DND-41 (cell line): Measurements from ENCODE around the gene DENND6B.

ENCODE experiments used
- ATAC-seq: fragments of 200-7000 bp; cut with Tn5 transposase; 3 replicates; pipeline ENCODE4 v1.9.1; 2021; ENCODE audit warnings: low read depth; ENCODE audit not compliant: insufficient read depth
- DNase-seq: peaks from one replicate; pipeline ENCODE4 v3.0.0-alpha.2; 2020
- H2AFZ ChIP-seq: 2 replicates; pipeline ENCODE4 v1.6.0; 2012; ENCODE audit warnings: low read depth, low read length
- H3K27ac ChIP-seq: 2 replicates; pipeline ENCODE4 v1.5.1; 2012; ENCODE audit warnings: low read length, inconsistent platforms
- H3K27me3 ChIP-seq: fragments of 200-600 bp; sonication (generic); 2 replicates; pipeline ENCODE4 v1.6.0; 2012; ENCODE audit warnings: low read length, mild to moderate bottlenecking, inconsistent platforms; ENCODE audit not compliant: insufficient read depth, poor library complexity
- H3K36me3 ChIP-seq: 2 replicates; pipeline ENCODE4 v1.5.1; 2012; ENCODE audit warnings: low read length, inconsistent platforms; ENCODE audit not compliant: insufficient read depth
- H3K4me1 ChIP-seq: 2 replicates; pipeline ENCODE4 v1.5.1; 2012; ENCODE audit warnings: mild to moderate bottlenecking, low read length; ENCODE audit not compliant: insufficient read depth
- H3K4me2 ChIP-seq: 2 replicates; pipeline ENCODE4 v1.6.0; 2012; ENCODE audit warnings: mild to moderate bottlenecking, moderate library complexity, low read length, inconsistent platforms; ENCODE audit not compliant: insufficient read depth
- H3K4me3 ChIP-seq, 2 experiments: fragments of 200-600 bp in 1 of 2; shearing (Covaris generic) in 1 of 2; 2 replicates each; pipeline ENCODE4 v1.5.1; 2012 to 2016; ENCODE audit warnings: inconsistent platforms in 2 of 2, low read length in 2 of 2, mild to moderate bottlenecking in 2 of 2, low read depth in 1 of 2, moderate library complexity in 1 of 2
- H3K79me2 ChIP-seq: 2 replicates; pipeline ENCODE4 v1.6.0; 2012; ENCODE audit warnings: low read length, inconsistent platforms; ENCODE audit not compliant: insufficient read depth
- H3K9ac ChIP-seq: 2 replicates; pipeline ENCODE4 v1.6.0; 2012; ENCODE audit warnings: low read depth, mild to moderate bottlenecking, inconsistent platforms, low read length, moderate library complexity
- H3K9me3 ChIP-seq: 2 replicates; pipeline ENCODE4 v1.5.1; 2012; ENCODE audit warnings: low read length, moderate library complexity, mild to moderate bottlenecking, inconsistent platforms; ENCODE audit not compliant: insufficient read depth, severe bottlenecking
- H4K20me1 ChIP-seq: 2 replicates; pipeline ENCODE4 v1.6.0; 2012; ENCODE audit warnings: low read length; ENCODE audit not compliant: insufficient read depth
- EZH2 ChIP-seq: IDR thresholded peaks from 3 replicates; pipeline ENCODE4 v1.6.1; 2012; ENCODE audit warnings: borderline replicate concordance, low read depth, mild to moderate bottlenecking, moderate library complexity, low read length, inconsistent platforms; ENCODE audit not compliant: severe bottlenecking
- TF ChIP-seq, protein P1 (sequence below): IDR thresholded peaks from 2 replicates; pipeline ENCODE4 v1.5.1; 2012; ENCODE audit warnings: borderline replicate concordance, low read length, moderate library complexity, mild to moderate bottlenecking; ENCODE audit not compliant: poor library complexity, severe bottlenecking; ENCODE audit errors: extremely low read depth

The DENND6B gene

DNA sequence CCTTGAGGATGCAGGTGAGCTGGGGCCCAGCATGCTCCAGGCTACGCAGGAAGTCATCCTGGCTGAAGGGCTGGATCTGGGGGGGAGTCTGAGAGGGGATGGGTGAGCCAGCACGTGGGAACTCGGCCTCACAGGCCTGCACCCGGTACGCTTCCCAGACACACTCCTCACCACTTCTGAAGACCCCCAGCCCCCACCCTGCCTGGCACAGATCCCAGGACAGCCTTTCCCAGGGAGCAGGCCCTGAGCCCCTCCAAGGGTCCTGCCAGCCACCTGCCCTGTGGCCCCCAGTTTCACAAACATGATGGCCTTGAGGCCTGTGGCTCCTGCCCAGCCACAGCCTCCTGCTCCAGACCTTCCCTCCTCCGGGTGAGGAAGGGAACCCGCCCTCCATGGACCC lies 13.8 kb downstream of the DENND6B start:
- peaks cover 12% of the 10 kb centered on the region for H3K27me3 ChIP-seq
- H3K4me1 ChIP-seq: peaks cover 4% of the 10 kb centered on the region; the same call in 1 of the 2 replicates
- H3K9me3 ChIP-seq: no peaks in the 10 kb centered on the region
- no peak overlapping the region for H3K27ac ChIP-seq
- H2AFZ ChIP-seq: no peak overlapping the region
- no peak for TF ChIP-seq EZH2
- TF ChIP-seq, protein P1, sequence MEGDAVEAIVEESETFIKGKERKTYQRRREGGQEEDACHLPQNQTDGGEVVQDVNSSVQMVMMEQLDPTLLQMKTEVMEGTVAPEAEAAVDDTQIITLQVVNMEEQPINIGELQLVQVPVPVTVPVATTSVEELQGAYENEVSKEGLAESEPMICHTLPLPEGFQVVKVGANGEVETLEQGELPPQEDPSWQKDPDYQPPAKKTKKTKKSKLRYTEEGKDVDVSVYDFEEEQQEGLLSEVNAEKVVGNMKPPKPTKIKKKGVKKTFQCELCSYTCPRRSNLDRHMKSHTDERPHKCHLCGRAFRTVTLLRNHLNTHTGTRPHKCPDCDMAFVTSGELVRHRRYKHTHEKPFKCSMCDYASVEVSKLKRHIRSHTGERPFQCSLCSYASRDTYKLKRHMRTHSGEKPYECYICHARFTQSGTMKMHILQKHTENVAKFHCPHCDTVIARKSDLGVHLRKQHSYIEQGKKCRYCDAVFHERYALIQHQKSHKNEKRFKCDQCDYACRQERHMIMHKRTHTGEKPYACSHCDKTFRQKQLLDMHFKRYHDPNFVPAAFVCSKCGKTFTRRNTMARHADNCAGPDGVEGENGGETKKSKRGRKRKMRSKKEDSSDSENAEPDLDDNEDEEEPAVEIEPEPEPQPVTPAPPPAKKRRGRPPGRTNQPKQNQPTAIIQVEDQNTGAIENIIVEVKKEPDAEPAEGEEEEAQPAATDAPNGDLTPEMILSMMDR: no peak
- H3K9ac ChIP-seq: no peak overlapping the region
- H3K4me2 ChIP-seq: no peak overlapping the region
- H3K36me3 ChIP-seq: no peaks in the 10 kb centered on the region
- DNase-seq (no peak), ATAC-seq (no peak)
- H4K20me1 ChIP-seq: peaks cover 18% of the 10 kb centered on the region
- no peak overlapping the region for H3K4me3 ChIP-seq
- H3K79me2 ChIP-seq: no peaks in the 10 kb centered on the region

DNA sequence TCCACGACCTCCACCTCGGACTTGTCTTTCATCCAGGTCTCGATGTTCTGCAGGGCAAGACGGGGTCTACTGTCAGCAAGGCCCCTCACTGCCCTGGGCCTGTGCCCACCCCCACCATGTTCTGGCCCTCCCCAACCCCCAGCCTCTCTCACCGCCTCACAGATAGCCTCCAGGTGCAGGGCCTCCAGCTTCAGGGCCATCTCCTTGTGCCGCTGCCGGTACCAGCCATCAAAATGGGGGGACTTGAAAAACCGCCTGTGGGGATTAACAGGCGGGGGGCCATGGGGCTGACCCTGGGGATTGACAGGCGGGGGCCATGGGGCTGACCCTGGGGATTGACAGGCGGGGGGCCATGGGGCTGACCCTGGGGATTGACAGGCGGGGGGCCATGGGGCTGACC lies 14.4 kb downstream of the DENND6B start:
- H3K27ac ChIP-seq: no peak overlapping the region
- no peak overlapping the region for H3K4me3 ChIP-seq
- DNase-seq (no peak), ATAC-seq (no peak)
- H3K36me3 ChIP-seq: no peaks in the 10 kb centered on the region
- TF ChIP-seq, protein P1: no peak
- no peak for TF ChIP-seq EZH2
- H3K27me3 ChIP-seq: peaks cover 15% of the 10 kb centered on the region
- no peaks in the 10 kb centered on the region for H3K79me2 ChIP-seq
- H3K9ac ChIP-seq: no peak overlapping the region
- peaks cover 18% of the 10 kb centered on the region for H4K20me1 ChIP-seq
- no peak overlapping the region for H2AFZ ChIP-seq
- no peaks in the 10 kb centered on the region for H3K9me3 ChIP-seq
- H3K4me2 ChIP-seq: no peak overlapping the region
- H3K4me1 ChIP-seq: peaks cover 5% of the 10 kb centered on the region

DNA sequence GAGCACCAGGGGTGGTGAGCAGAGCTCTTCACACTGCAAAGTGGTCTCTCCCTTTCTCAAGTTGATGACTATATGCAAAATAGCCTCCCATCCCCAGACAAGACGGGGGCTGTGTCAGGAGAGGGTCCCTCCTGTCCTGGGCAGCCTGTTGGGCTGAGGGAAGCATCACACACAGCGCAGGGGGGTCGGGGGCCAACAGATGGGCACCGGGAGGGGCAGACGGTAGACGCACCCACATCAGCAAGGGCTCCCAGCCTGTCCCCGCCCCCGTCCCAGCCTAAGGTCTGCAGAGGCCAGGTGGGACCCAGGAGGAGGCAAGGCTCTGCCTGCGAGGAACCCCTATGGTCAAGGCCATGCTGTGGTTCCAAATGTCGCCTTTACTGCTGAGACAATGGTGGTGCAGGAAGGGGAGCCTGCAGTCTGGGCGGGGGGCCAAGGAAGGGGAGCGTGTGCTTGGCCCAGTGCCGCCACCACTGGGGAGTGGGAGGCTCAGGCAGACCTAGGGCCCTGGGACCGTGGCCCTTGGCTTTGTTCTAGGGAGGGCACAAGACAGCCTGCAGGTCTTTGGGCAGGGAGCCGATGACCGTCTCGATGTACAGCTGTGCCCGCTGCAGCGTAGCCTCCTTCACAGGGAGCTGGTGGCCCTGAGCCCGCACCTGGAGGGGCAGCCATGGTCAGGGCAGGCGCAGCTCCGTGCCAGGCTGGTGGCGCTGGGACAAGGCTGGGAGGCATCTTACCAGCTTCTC lies 15.0 kb downstream of the DENND6B start:
- no peak overlapping the region for H3K9ac ChIP-seq
- H3K4me2 ChIP-seq: no peak overlapping the region
- no peak overlapping the region for H2AFZ ChIP-seq
- peaks cover 21% of the 10 kb centered on the region for H3K27me3 ChIP-seq
- DNase-seq (no peak), ATAC-seq (no peak)
- H3K79me2 ChIP-seq: no peaks in the 10 kb centered on the region
- H3K36me3 ChIP-seq: no peaks in the 10 kb centered on the region
- no peak overlapping the region for H3K4me3 ChIP-seq
- TF ChIP-seq EZH2: no peak
- TF ChIP-seq, protein P1: no peak
- no peaks in the 10 kb centered on the region for H3K9me3 ChIP-seq
- H3K27ac ChIP-seq: no peak overlapping the region
- peaks cover 11% of the 10 kb centered on the region for H3K4me1 ChIP-seq
- peaks cover 18% of the 10 kb centered on the region for H4K20me1 ChIP-seq

DNA sequence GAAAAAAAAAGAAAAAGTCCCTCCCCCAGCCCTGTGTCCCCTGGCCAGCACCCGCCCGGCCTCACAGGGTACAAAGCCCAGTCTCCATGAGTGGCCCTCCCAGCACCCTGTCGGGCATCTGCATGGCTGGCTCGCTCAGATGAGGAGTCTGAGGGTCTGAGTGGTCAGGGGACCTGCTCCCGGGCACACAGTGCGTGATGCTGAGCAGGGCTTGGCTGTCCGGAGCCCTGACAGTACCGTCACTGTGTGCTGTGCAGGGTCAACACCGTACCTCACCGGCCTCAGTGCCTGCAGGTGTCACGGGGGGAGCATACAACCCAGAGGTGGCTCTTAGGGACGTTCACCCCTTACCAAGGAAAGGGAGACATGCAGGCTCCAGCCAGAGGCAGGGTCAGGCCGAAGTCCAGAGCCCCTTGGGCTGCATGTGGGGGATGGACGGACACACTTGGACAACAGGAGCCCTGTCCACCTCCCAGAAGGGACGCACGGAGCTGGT lies 15.8 kb downstream of the DENND6B start:
- peaks cover 19% of the 10 kb centered on the region for H3K4me1 ChIP-seq
- ATAC-seq: no peak
- no peak overlapping the region for H3K27ac ChIP-seq

More for the DNA sequence above, 15.8 kb downstream of the DENND6B start:
- Histone ChIP-seq H3K9ac (no peak overlapping the region), H4K20me1 (peaks cover 21% of the 10 kb centered on the region), H3K9me3 (no peaks in the 10 kb centered on the region), H3K4me3 (no peak overlapping the region), H3K36me3 (no peaks in the 10 kb centered on the region), H3K27me3 (peaks cover 29% of the 10 kb centered on the region), H3K79me2 (no peaks in the 10 kb centered on the region), H2AFZ (no peak overlapping the region), H3K4me2 (no peak overlapping the region)
- no peak for DNase-seq
- no peak for TF ChIP-seq EZH2
- TF ChIP-seq, protein P1: no peak
